Gastrocnemius medialis (tissue), 4 donors: Measurements from ENCODE around the gene CLEC4A. TPM values are rescaled to one million over a fixed set of nuclear protein-coding genes. Genes with fewer than 3 reads are reported as not detected.
A peak's percentile ranks its signal among the peaks of the same experiment; 100 is the strongest.
"Not testable (repeated sequence)": the region's sequence is repeated elsewhere in the genome, so short reads cannot be mapped to it uniquely, and the experiment has no call there.

Source experiments
- ATAC-seq, 2 donors: fragments of 150-250 bp; one replicate each; pipeline ENCODE4 v1.9.1; 2016
- DNase-seq, 2 donors: peaks; one replicate each; pipeline ENCODE4 v3.0.0-alpha.2; 2019
- H3K27ac ChIP-seq, 4 donors: fragments of 200-600 bp; sonication (generic); 1 replicate in 1 of 4; 2 replicates in 3 of 4; pipeline ENCODE4 v1.5.1; 2016 to 2018; ENCODE audit warnings: mild to moderate bottlenecking in 2 of 4, moderate library complexity in 1 of 4
- H3K27me3 ChIP-seq, 3 donors: fragments of 200-600 bp; sonication (generic) in 2 of 3; 1 replicate in 1 of 3; 2 replicates in 2 of 3; pipeline versions ENCODE4 v1.5.1 to v1.6.0; 2016 to 2019; ENCODE audit warnings: mild to moderate bottlenecking in 1 of 3, moderate library complexity in 1 of 3
- H3K36me3 ChIP-seq, 2 donors: fragments of 200-600 bp; sonication (generic) in 1 of 2; one replicate each; pipeline ENCODE4 v1.5.1; 2017 to 2018
- H3K4me1 ChIP-seq, 2 donors: fragments of 200-600 bp; sonication (generic) in 1 of 2; one replicate each; pipeline ENCODE4 v1.5.1; 2016 to 2017; ENCODE audit warnings: mild to moderate bottlenecking in 2 of 2
- H3K4me3 ChIP-seq, 4 donors: fragments of 200-600 bp; sonication (generic) in 3 of 4; 1 replicate in 1 of 4; 2 replicates in 3 of 4; pipeline ENCODE4 v1.5.1; 2016 to 2019; ENCODE audit warnings: mild to moderate bottlenecking in 2 of 4
- H3K9me3 ChIP-seq, 3 donors: fragments of 200-600 bp; sonication (generic) in 2 of 3; 1 replicate in 1 of 3; 2 replicates in 2 of 3; pipeline ENCODE4 v1.5.1; 2016 to 2019
- CTCF ChIP-seq, 5 experiments: fragments of 450-650 bp in 3 of 5; fragments of 200-600 bp in 2 of 5; sonication (generic) in 2 of 5; IDR thresholded peaks in 4 of 5; conservative IDR thresholded peaks in 1 of 5; 1 replicate in 4 of 5; 2 replicates in 1 of 5; pipeline ENCODE4 v1.5.1; 2016 to 2019; ENCODE audit warnings: antibody characterized with exemption in 5 of 5, mild to moderate bottlenecking in 3 of 5, moderate library complexity in 3 of 5
- POLR2A ChIP-seq, 2 donors: fragments of 450-650 bp; IDR thresholded peaks; one replicate each; pipeline ENCODE4 v1.6.1; 2017; ENCODE audit warnings: antibody characterized with exemption in 2 of 2, mild to moderate bottlenecking in 2 of 2, moderate library complexity in 2 of 2
- in situ Hi-C, 4 donors: fragments of 200-750 bp; cut with MboI; loops; one replicate each; pipeline versions ENCODE4 v1.15.0 to v1.8.0; 2017; ENCODE audit warnings: low sequenced_read_pairs in 4 of 4
- intact Hi-C: fragments of 100-400 bp; cut with DNase I; formaldehyde crosslinking; loops from one replicate; pipeline ENCODE4 v1.15.1; 2023; ENCODE audit warnings: low total_unique reads
- total RNA-seq, 4 donors: library from RNA; depleted of rRNA; stranded (reverse); fragments of >200 nt; gene quantifications; one replicate each; pipeline versions ENCODE4 v1.1.0 to v1.2.3, GENCODE V29; 2016

The CLEC4A gene
- total RNA-seq, 4 donors from 2014 or later, result not detected

GRCh38 chr12:8156845-8157244, 33.4 kb downstream of the CLEC4A start, which contains the start of gene ZNF705A:
ZNF705A (plus strand) TSS chr12:8157015; CDS start chr12:8172626, 15,611 bp downstream.
- ATAC-seq (no peak), DNase-seq (no peak)
- Histone ChIP-seq H3K9me3 (no peaks in the 10 kb centered on the region), H3K4me1 (no peaks in the 10 kb centered on the region), H3K27ac (no peak within 1 kb of the TSS), H3K27me3 (no peaks in the 10 kb centered on the region), H3K36me3 (no peaks in the 10 kb centered on the region), H3K4me3 (no peak within 1 kb of the TSS)
- TF ChIP-seq POLR2A (IDR thresholded peaks at IDR 0.05) (no peak), CTCF (IDR thresholded peaks at IDR 0.05 in 4 of 5, conservative IDR thresholded peaks at IDR 0.05 in 1 of 5) (no peak)
- intact Hi-C loops (no loop called here), in situ Hi-C loops (no loop called here)

GRCh38 chr12:8157484-8158198, 34.2 kb downstream of the CLEC4A start:
- Histone ChIP-seq H3K9me3 (no peaks in the 10 kb centered on the region), H3K4me3 (no peak overlapping the region), H3K4me1 (no peaks in the 10 kb centered on the region), H3K27me3 (no peaks in the 10 kb centered on the region), H3K36me3 (no peaks in the 10 kb centered on the region), H3K27ac (no peak overlapping the region)
- TF ChIP-seq POLR2A (IDR thresholded peaks at IDR 0.05) (no peak), CTCF (IDR thresholded peaks at IDR 0.05 in 4 of 5, conservative IDR thresholded peaks at IDR 0.05 in 1 of 5) (no peak)
- intact Hi-C loops (no loop called here), in situ Hi-C loops (no loop called here)
- ATAC-seq (no peak), DNase-seq (no peak)

- not testable (repeated sequence) for H3K4me1 ChIP-seq
Observed at GRCh38 chr12:8172911-8173310, 49.5 kb downstream of the CLEC4A start.

GRCh38 chr12:8179989-8180585, 56.7 kb downstream of the CLEC4A start:
- DNase-seq, result peak; percentile 39 to 58
- in situ Hi-C loops, H3K4me1 ChIP-seq, H3K36me3 ChIP-seq, H3K9me3 ChIP-seq, ATAC-seq, H3K27me3 ChIP-seq, intact Hi-C loops: not testable (repeated sequence)
- Histone ChIP-seq H3K4me3 (peak overlapping the region; percentile 66 to 92 (median 86)), H3K27ac (peak overlapping the region; percentile 65 to 75 (median 74))
- peak in 4 of 5 experiments; percentile 29 to 72 (median 66) for TF ChIP-seq CTCF (IDR thresholded peaks at IDR 0.05 in 4 of 5, conservative IDR thresholded peaks at IDR 0.05 in 1 of 5)
- TF ChIP-seq POLR2A (IDR thresholded peaks at IDR 0.05), result peak in 1 of 2 donors; percentile 14

More at GRCh38 chr12:8172911-8173310, 49.5 kb downstream of the CLEC4A start:
- in situ Hi-C loops, H3K36me3 ChIP-seq, intact Hi-C loops, H3K27ac ChIP-seq, ATAC-seq, H3K9me3 ChIP-seq, H3K27me3 ChIP-seq, H3K4me3 ChIP-seq, DNase-seq: not testable (repeated sequence)

GRCh38 chr12:8181271-8181670, 57.9 kb downstream of the CLEC4A start:
- ATAC-seq, intact Hi-C loops, H3K36me3 ChIP-seq, H3K4me3 ChIP-seq, in situ Hi-C loops, H3K9me3 ChIP-seq, H3K27ac ChIP-seq, H3K27me3 ChIP-seq, DNase-seq, H3K4me1 ChIP-seq: not testable (repeated sequence)

- not testable (repeated sequence) for ATAC-seq
Observed at GRCh38 chr12:8182923-8183322, 59.5 kb downstream of the CLEC4A start.

GRCh38 chr12:8183346-8183745, 59.9 kb downstream of the CLEC4A start:
- ATAC-seq, H3K27ac ChIP-seq, H3K27me3 ChIP-seq, H3K4me1 ChIP-seq, H3K36me3 ChIP-seq, intact Hi-C loops, DNase-seq, H3K9me3 ChIP-seq, in situ Hi-C loops, H3K4me3 ChIP-seq: not testable (repeated sequence)

More at GRCh38 chr12:8182923-8183322, 59.5 kb downstream of the CLEC4A start:
- H3K27me3 ChIP-seq, H3K4me3 ChIP-seq, DNase-seq, H3K36me3 ChIP-seq, in situ Hi-C loops, intact Hi-C loops, H3K27ac ChIP-seq, H3K9me3 ChIP-seq, H3K4me1 ChIP-seq: not testable (repeated sequence)

- ATAC-seq, in situ Hi-C loops, H3K4me3 ChIP-seq, DNase-seq, H3K9me3 ChIP-seq, H3K36me3 ChIP-seq, H3K27me3 ChIP-seq, H3K4me1 ChIP-seq, H3K27ac ChIP-seq, intact Hi-C loops: not testable (repeated sequence)
Observed at GRCh38 chr12:8184206-8184605, 60.8 kb downstream of the CLEC4A start.

GRCh38 chr12:8188088-8188487, 64.7 kb downstream of the CLEC4A start:
- H3K4me1 ChIP-seq, DNase-seq, intact Hi-C loops, H3K4me3 ChIP-seq, in situ Hi-C loops, H3K9me3 ChIP-seq, H3K27me3 ChIP-seq, H3K27ac ChIP-seq, H3K36me3 ChIP-seq, ATAC-seq: not testable (repeated sequence)
